Ishikawa (cell line): Measurements from ENCODE around the gene FECH.

Source experiments
- NFIC ChIP-seq: IDR thresholded peaks from 2 replicates; pipeline ENCODE4 v1.6.1; 2012
- REST ChIP-seq: IDR thresholded peaks from 2 replicates; pipeline ENCODE4 v1.6.1; 2012; ENCODE audit warnings: low read depth, mild to moderate bottlenecking
- TAF1 ChIP-seq: IDR thresholded peaks from 2 replicates; pipeline ENCODE4 v1.6.1; 2012; ENCODE audit warnings: low read depth, mild to moderate bottlenecking
- USF1 ChIP-seq: IDR thresholded peaks from 2 replicates; pipeline ENCODE4 v1.6.1; 2012

GRCh38 chr18:57624988-57625387 is 38.5 kb upstream of the FECH start:
- TF ChIP-seq REST, result no peak
- TF ChIP-seq NFIC, result no peak
- TF ChIP-seq USF1, result no peak
- TF ChIP-seq TAF1, result no peak
